B cell (primary cell): ENCODE measurements around the gene MED22. TPM values are rescaled to one million over a fixed set of nuclear protein-coding genes. Genes with fewer than 3 reads are reported as not detected.

Experiments used
- ATAC-seq: fragments of 200-7000 bp; cut with Tn5 transposase; one replicate; pipeline ENCODE4 v1.10.0; 2021; ENCODE audit warnings: low read depth, mild to moderate bottlenecking, moderate number of reproducible peaks, moderate library complexity
- CTCF ChIA-PET: fragments of 350-600 bp; sonication (Branson Sonifier 250); formaldehyde crosslinking; loops from one replicate; lab custom pipeline; 2021; ENCODE audit warnings: antibody characterized with exemption, inconsistent platforms; lab: Charles Lee
- POLR2A ChIA-PET: fragments of 350-600 bp; sonication (Branson Sonifier 250); formaldehyde crosslinking; loops from one replicate; lab custom pipeline; 2021; ENCODE audit warnings: antibody characterized with exemption; lab: Charles Lee
- DNase-seq: peaks from one replicate; pipeline ENCODE4 v3.0.0; 2013
- H2AFZ ChIP-seq: 2 replicates; pipeline ENCODE4 v1.6.1; 2012; ENCODE audit warnings: mild to moderate bottlenecking, low read depth, low read length; ENCODE audit not compliant: insufficient read depth, poor library complexity, severe bottlenecking
- H3K27ac ChIP-seq, 2 donors: 1 replicate in 1 of 2; 2 replicates in 1 of 2; pipeline ENCODE4 v1.5.1; 2012 to 2013; ENCODE audit warnings: low read length in 2 of 2, mild to moderate bottlenecking in 2 of 2, moderate library complexity in 1 of 2
- H3K27me3 ChIP-seq, 4 experiments: fragments of 200-600 bp in 1 of 4; sonication (generic) in 1 of 4; replicated peaks in 1 of 4; 1 replicate in 2 of 4; 2 replicates in 2 of 4; pipeline versions ENCODE4 v1.6.1 to v1.7.0; 2013 to 2016; ENCODE audit warnings: low read length in 3 of 4, mild to moderate bottlenecking in 2 of 4, mixed read lengths in 1 of 4, moderate library complexity in 1 of 4; ENCODE audit not compliant: insufficient read depth in 4 of 4, control insufficient read depth in 3 of 4; ENCODE audit errors: control extremely low read depth in 1 of 4
- H3K36me3 ChIP-seq, 2 experiments: replicated peaks in 1 of 2; 1 replicate in 1 of 2; 2 replicates in 1 of 2; pipeline versions ENCODE4 v1.6.1 to v1.7.1; 2013; ENCODE audit warnings: low read length in 1 of 2; ENCODE audit not compliant: insufficient read depth in 2 of 2, control insufficient read depth in 1 of 2; ENCODE audit errors: control extremely low read depth in 1 of 2, extremely low read depth in 1 of 2
- H3K4me1 ChIP-seq, 2 donors: fragments of 200-600 bp in 1 of 2; sonication (generic) in 1 of 2; 1 replicate in 1 of 2; 2 replicates in 1 of 2; pipeline versions ENCODE4 v1.5.1 to v1.6.1; 2013 to 2017; ENCODE audit warnings: low read length in 2 of 2; ENCODE audit not compliant: control insufficient read depth in 2 of 2, insufficient read depth in 2 of 2
- H3K4me2 ChIP-seq: replicated peaks from 2 replicates; pipeline ENCODE3; 2012; ENCODE audit warnings: mild to moderate bottlenecking, low read depth, low read length; ENCODE audit not compliant: poor library complexity, severe bottlenecking
- H3K4me3 ChIP-seq, 5 experiments: fragments of 200-600 bp in 1 of 5; sonication (generic) in 1 of 5; 1 replicate in 3 of 5; 2 replicates in 2 of 5; pipeline versions ENCODE4 v1.5.1 to v1.7.0; 2011 to 2016; ENCODE audit warnings: low read length in 4 of 5, mild to moderate bottlenecking in 4 of 5, low read depth in 2 of 5, control low read depth in 1 of 5, moderate library complexity in 1 of 5; ENCODE audit not compliant: insufficient read depth in 1 of 5; ENCODE audit errors: control extremely low read depth in 1 of 5, extremely low read depth in 1 of 5
- H3K79me2 ChIP-seq: fragments of 200-600 bp; sonication (generic); one replicate; pipeline ENCODE4 v1.6.0; 2016; ENCODE audit warnings: low read length; ENCODE audit not compliant: control insufficient read depth, insufficient read depth
- H3K9ac ChIP-seq: fragments of 200-600 bp; sonication (generic); 2 replicates; pipeline ENCODE4 v1.6.1; 2017; ENCODE audit warnings: mild to moderate bottlenecking, low read length, moderate library complexity
- H3K9me3 ChIP-seq, 3 donors: one replicate each; pipeline versions ENCODE4 v1.6.1 to v1.7.1; 2013; ENCODE audit warnings: low read length in 2 of 3; ENCODE audit not compliant: control insufficient read depth in 2 of 3, insufficient read depth in 1 of 3; ENCODE audit errors: control extremely low read depth in 1 of 3
- H4K20me1 ChIP-seq: 2 replicates; pipeline ENCODE4 v1.6.0; 2012; ENCODE audit warnings: mild to moderate bottlenecking, low read length; ENCODE audit not compliant: insufficient read depth, control insufficient read depth, poor library complexity, severe bottlenecking
- H3K27ac Mint-ChIP-seq: one replicate; pipeline ENCODE4 v1.8.0; 2021; ENCODE audit warnings: mixed read lengths
- H3K27me3 Mint-ChIP-seq: one replicate; pipeline ENCODE4 v1.8.0; 2021; ENCODE audit warnings: mixed read lengths
- H3K4me1 Mint-ChIP-seq: one replicate; pipeline ENCODE4 v1.8.0; 2021; ENCODE audit warnings: mixed read lengths
- H3K4me3 Mint-ChIP-seq: one replicate; pipeline ENCODE4 v1.8.0; 2021; ENCODE audit warnings: mixed read lengths
- H3K9me3 Mint-ChIP-seq: one replicate; pipeline ENCODE4 v1.8.0; 2022; ENCODE audit warnings: mixed read lengths; ENCODE audit not compliant: insufficient read depth
- CTCF ChIP-seq: fragments of 200-600 bp; IDR thresholded peaks from one replicate; pipeline ENCODE4 v1.8.0; 2022; ENCODE audit warnings: antibody characterized with exemption, mild to moderate bottlenecking
- EZH2 ChIP-seq: IDR thresholded peaks from 2 replicates; pipeline ENCODE4 v1.6.1; 2012; ENCODE audit warnings: borderline replicate concordance, low read depth, mild to moderate bottlenecking, moderate library complexity, low read length; ENCODE audit not compliant: insufficient read depth, poor library complexity, severe bottlenecking
- WGBS: methylation state at CpG from one replicate; pipeline ENCODE4 v1.1.5; 2013; ENCODE audit warnings: missing lambda C conversion rate; ENCODE audit not compliant: insufficient coverage; 5-methylcytosine and 5-hydroxymethylcytosine counted together
- intact Hi-C: fragments of 100-400 bp; cut with micrococcal nuclease; formaldehyde crosslinking; loops from one replicate; pipeline ENCODE4 v1.10.0; 2022
- polyA plus RNA-seq: library from polyadenylated mRNA; depleted of rRNA; stranded (reverse); fragments of >200 nt; gene quantifications from 2 replicates; pipeline ENCODE4 v1.2.3, GENCODE V29; 2012
- total RNA-seq, 2 donors: library from RNA; stranded (reverse); fragments of 120-200 nt in 1 of 2; gene quantifications; 1 replicate in 1 of 2; 2 replicates in 1 of 2; pipeline versions ENCODE4 v1.2.3 to v1.2.4, GENCODE V29; 2013 to 2022

Gene MED22
- total and polyA plus RNA-seq, 2 donors (not counting 1 experiment from before 2014, with no cell fraction given), result 44.9 to 50.4 TPM

- H3K9me3 Mint-ChIP-seq, result no peaks in the 10 kb centered on the region
- H3K27ac ChIP-seq, result no peak overlapping the region
- H3K4me2 ChIP-seq, result no peak overlapping the region
- TF ChIP-seq EZH2, result no peak
- TF ChIP-seq CTCF, result no peak
- no peak overlapping the region for H3K9ac ChIP-seq
- DNase-seq (peak; percentile 52), ATAC-seq (no peak)
- intact Hi-C loops, result loop anchor here (10.0 kb wide), 1 partner anchor 167 kb away; no protein-coding TSS in a partner anchor
- no peak overlapping the region for H2AFZ ChIP-seq
- H3K9me3 ChIP-seq, result peaks cover 0 to 8% (median 0%) of the 10 kb centered on the region in 3 donors
- H3K27ac Mint-ChIP-seq, result peak overlapping the region; percentile 47
- no peak overlapping the region for H3K4me3 Mint-ChIP-seq
- peaks cover 0 to 46% of the 10 kb centered on the region in 2 experiments for H3K36me3 ChIP-seq
- WGBS, result 70% methylated on average over 8 of the region's 14 CpGs
- no peaks in the 10 kb centered on the region for H3K27me3 ChIP-seq
- POLR2A ChIA-PET, result no interaction called here
- no peaks in the 10 kb centered on the region for H3K27me3 Mint-ChIP-seq
- H3K79me2 ChIP-seq, result peaks cover 50% of the 10 kb centered on the region
- H3K4me1 Mint-ChIP-seq, result peaks cover 37% of the 10 kb centered on the region
- CTCF ChIA-PET, result interaction anchor here (1.1 kb wide), 1 partner anchor 19 kb away, joined by 3 read pairs; no protein-coding TSS in a partner anchor
- no peak overlapping the region for H3K4me3 ChIP-seq
- peaks cover 42% of the 10 kb centered on the region for H4K20me1 ChIP-seq
- H3K4me1 ChIP-seq, result peaks cover 19 to 33% of the 10 kb centered on the region in 2 donors
Observed at GRCh38 chr9:133351908-133352634, 4.1 kb upstream of the MED22 start.

GRCh38 chr9:133351526-133351907 is 3.6 kb upstream of the MED22 start:
- H3K9ac ChIP-seq, result no peak overlapping the region
- no peak overlapping the region for H3K4me2 ChIP-seq
- peaks cover 47% of the 10 kb centered on the region for H4K20me1 ChIP-seq
- ATAC-seq, result no peak
- POLR2A ChIA-PET, result no interaction called here
- Mint-ChIP-seq H3K27me3 (no peaks in the 10 kb centered on the region), H3K9me3 (no peaks in the 10 kb centered on the region), H3K4me1 (peaks cover 39% of the 10 kb centered on the region), H3K4me3 (no peak overlapping the region), H3K27ac (peak overlapping the region; percentile 20)
- H3K9me3 ChIP-seq, result peaks cover 0 to 8% (median 0%) of the 10 kb centered on the region in 3 donors
- H3K36me3 ChIP-seq, result peaks cover 0 to 46% of the 10 kb centered on the region in 2 experiments
- WGBS, result 100% methylated on average over 1 of the region's 3 CpGs
- no peak for DNase-seq
- intact Hi-C loops, result loop anchor here (10.0 kb wide), 1 partner anchor 167 kb away; no protein-coding TSS in a partner anchor
- CTCF ChIA-PET, result interaction anchor here (1.1 to 1.4 kb wide), 2 partner anchors 19 to 202 kb away, joined by 3 read pairs; no protein-coding TSS in a partner anchor
- H2AFZ ChIP-seq, result no peak overlapping the region
- peaks cover 50% of the 10 kb centered on the region for H3K79me2 ChIP-seq
- no peak overlapping the region for H3K4me3 ChIP-seq
- H3K4me1 ChIP-seq, result peaks cover 22 to 34% of the 10 kb centered on the region in 2 donors
- H3K27me3 ChIP-seq, result no peaks in the 10 kb centered on the region
- TF ChIP-seq CTCF, result no peak
- no peak for TF ChIP-seq EZH2
- H3K27ac ChIP-seq, result no peak overlapping the region
